Sigmoid colon (tissue), 4 donors: ENCODE measurements around the gene TBX3.

Experiments used
- CTCF ChIP-seq, 4 experiments: fragments of 450-650 bp in 3 of 4; fragments of 200-600 bp in 1 of 4; IDR thresholded peaks; one replicate each; pipeline ENCODE4 v1.5.1; 2016 to 2019; ENCODE audit warnings: antibody characterized with exemption in 4 of 4, mild to moderate bottlenecking in 3 of 4, moderate library complexity in 2 of 4
- POLR2AphosphoS5 ChIP-seq, 4 donors: sonication (generic); formaldehyde crosslinking; IDR thresholded peaks; one replicate each; pipeline ENCODE4 v1.6.1; 2017; ENCODE audit warnings: antibody characterized with exemption in 4 of 4

- TF ChIP-seq POLR2AphosphoS5 (IDR thresholded peaks at IDR 0.05), result no peak
- TF ChIP-seq CTCF (IDR thresholded peaks at IDR 0.05), result no peak
Measured at GRCh38 chr12:114703060-114703493, 19.1 kb upstream of the TBX3 start.
